Effector memory CD8-positive, alpha-beta T cell (primary cell): ENCODE results near the gene GNAL.
"Not testable (repeated sequence)": the region's sequence is repeated elsewhere in the genome, so short reads cannot be mapped to it uniquely, and the experiment has no call there.

Experiments used
- ATAC-seq: fragments of 150-1000 bp; cut with Tn5 transposase; replicated peaks from 2 replicates; pipeline ENCODE4 v1.10.0; 2021; ENCODE audit warnings: mild to moderate bottlenecking, moderate library complexity
- DNase-seq, 3 experiments: peaks; one replicate each; pipeline ENCODE4 v3.0.0; 2021
- H3K27ac Mint-ChIP-seq, 2 donors: one replicate each; pipeline ENCODE4 v1.8.0; 2022; ENCODE audit warnings: mild to moderate bottlenecking in 2 of 2, mixed read lengths in 2 of 2, moderate library complexity in 2 of 2
- H3K27me3 Mint-ChIP-seq, 2 donors: one replicate each; pipeline ENCODE4 v1.8.0; 2022; ENCODE audit warnings: mixed read lengths in 2 of 2
- H3K36me3 Mint-ChIP-seq: one replicate; pipeline ENCODE4 v1.8.0; 2022; ENCODE audit warnings: mild to moderate bottlenecking, moderate library complexity, mixed read lengths; ENCODE audit not compliant: insufficient read depth
- H3K4me1 Mint-ChIP-seq, 2 donors: one replicate each; pipeline ENCODE4 v1.8.0; 2022; ENCODE audit warnings: low read depth in 2 of 2, mixed read lengths in 2 of 2
- H3K4me3 Mint-ChIP-seq, 2 donors: one replicate each; pipeline ENCODE4 v1.8.0; 2022; ENCODE audit warnings: mild to moderate bottlenecking in 2 of 2, mixed read lengths in 2 of 2, moderate library complexity in 2 of 2
- H3K9me3 Mint-ChIP-seq, 2 donors: one replicate each; pipeline ENCODE4 v1.8.0; 2022; ENCODE audit warnings: mixed read lengths in 2 of 2

Gene GNAL

GRCh38 chr18:11674119-11674518, 14.9 kb upstream of the GNAL start:
- ATAC-seq (no peak), DNase-seq (no peak)
- Mint-ChIP-seq H3K4me1 (no peaks in the 10 kb centered on the region), H3K9me3 (no peaks in the 10 kb centered on the region), H3K4me3 (no peak overlapping the region), H3K36me3 (no peaks in the 10 kb centered on the region), H3K27me3 (peaks cover 31 to 73% of the 10 kb centered on the region in 2 donors), H3K27ac (no peak overlapping the region)

DNA sequence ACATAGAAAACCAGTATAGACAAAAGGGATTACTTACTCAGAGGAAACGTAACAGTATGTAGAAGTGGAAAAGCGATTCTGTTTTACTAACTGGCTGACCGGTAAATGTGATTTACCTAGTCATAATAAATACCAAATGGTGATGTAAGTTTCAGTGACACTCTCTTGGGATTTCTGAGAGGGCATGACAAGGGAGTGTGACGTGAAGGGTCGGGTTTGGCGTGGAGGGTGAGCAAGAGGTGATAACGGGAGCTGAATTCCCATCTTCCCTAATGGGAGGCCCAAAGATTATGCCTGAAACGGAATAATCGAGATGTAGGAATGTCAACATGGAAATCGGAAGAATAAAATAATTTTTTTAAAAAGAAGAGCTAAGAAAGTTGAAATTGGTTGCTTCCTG, 12.7 kb upstream of the GNAL start:
- no peaks in the 10 kb centered on the region for H3K4me1 Mint-ChIP-seq
- ATAC-seq = no peak
- H3K36me3 Mint-ChIP-seq = no peaks in the 10 kb centered on the region
- peaks cover 19 to 58% of the 10 kb centered on the region in 2 donors for H3K27me3 Mint-ChIP-seq
- no peak overlapping the region for H3K4me3 Mint-ChIP-seq
- no peak for DNase-seq
- H3K27ac Mint-ChIP-seq = no peak overlapping the region
- H3K9me3 Mint-ChIP-seq = no peaks in the 10 kb centered on the region

DNA sequence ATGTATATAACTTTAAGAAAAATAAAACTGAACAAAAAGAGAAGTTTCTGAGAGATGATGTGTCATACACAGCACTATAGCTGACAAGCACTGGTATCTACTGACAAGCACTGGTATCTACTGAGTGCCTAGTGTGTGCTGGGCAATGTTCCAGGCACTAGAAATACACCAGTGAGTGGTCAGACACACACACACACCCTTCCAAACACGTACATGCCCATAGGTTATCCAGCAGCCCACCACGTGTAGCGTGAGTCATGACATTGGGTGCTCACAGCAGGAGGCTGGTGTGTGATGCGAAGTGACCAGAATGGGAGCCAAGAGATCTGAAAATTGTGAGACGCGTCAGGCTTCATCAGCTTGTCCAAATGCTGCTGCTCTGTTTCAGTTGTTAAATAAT, 12.2 kb upstream of the GNAL start:
- Mint-ChIP-seq H3K4me3 (no peak overlapping the region), H3K36me3 (no peaks in the 10 kb centered on the region), H3K27me3 (peaks cover 19 to 55% of the 10 kb centered on the region in 2 donors), H3K4me1 (no peaks in the 10 kb centered on the region), H3K27ac (no peak overlapping the region), H3K9me3 (no peaks in the 10 kb centered on the region)
- ATAC-seq = no peak
- no peak for DNase-seq

GRCh38 chr18:11678211-11678610, 10.9 kb upstream of the GNAL start:
- Mint-ChIP-seq H3K36me3 (no peaks in the 10 kb centered on the region), H3K27ac (no peak overlapping the region), H3K9me3 (no peaks in the 10 kb centered on the region), H3K4me1 (no peaks in the 10 kb centered on the region), H3K27me3 (peaks cover 19 to 52% of the 10 kb centered on the region in 2 donors), H3K4me3 (no peak overlapping the region)
- ATAC-seq (no peak), DNase-seq (no peak)

DNA sequence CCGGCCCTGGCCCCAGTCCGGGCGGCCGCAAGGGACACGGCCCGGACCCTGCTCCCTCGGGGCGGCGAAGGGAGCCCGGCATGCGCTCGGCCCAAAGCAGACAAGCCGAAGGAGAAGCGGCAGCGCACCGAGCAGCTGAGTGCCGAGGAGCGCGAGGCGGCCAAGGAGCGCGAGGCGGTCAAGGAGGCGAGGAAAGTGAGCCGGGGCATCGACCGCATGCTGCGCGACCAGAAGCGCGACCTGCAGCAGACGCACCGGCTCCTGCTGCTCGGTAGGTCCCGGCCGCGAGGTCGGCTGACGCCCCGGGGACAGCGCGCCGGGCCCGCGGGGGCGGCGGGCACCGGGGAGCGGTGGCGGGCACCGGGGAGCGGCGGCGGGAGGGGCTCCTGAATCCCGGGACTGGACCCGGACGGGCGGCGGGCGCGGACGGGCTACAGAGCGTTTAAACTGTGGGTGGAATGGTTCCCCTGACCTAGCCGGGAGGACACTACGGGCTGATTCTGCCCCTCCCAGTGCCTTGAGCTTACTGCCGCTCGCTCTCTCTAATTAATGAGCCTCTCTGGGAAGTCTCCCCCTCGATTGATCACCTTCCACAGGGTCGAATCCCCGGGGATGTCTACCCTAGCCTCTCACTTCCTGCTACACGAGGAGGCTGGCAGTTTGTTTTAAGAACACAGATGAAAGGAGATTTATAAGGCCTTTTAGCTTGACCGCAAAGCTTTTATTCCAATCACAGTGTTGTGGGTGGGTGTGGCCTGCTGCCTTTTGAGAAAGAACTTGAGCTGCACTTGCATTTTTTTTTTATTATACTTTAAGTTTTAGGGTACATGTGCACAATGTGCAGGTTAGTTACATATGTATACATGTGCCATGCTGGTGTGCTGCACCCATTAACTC, 853 bp downstream of the GNAL start:
- DNase-seq (no peak), ATAC-seq (peak; percentile 5)
- peaks cover 50 to 57% of the 10 kb centered on the region in 2 donors for H3K27me3 Mint-ChIP-seq
- no peaks in the 10 kb centered on the region for H3K36me3 Mint-ChIP-seq
- H3K4me1 Mint-ChIP-seq = peaks cover 7 to 9% of the 10 kb centered on the region in 2 donors
- no peak overlapping the region for H3K27ac Mint-ChIP-seq
- peak overlapping the region; percentile 61 to 67 for H3K4me3 Mint-ChIP-seq
- no peaks in the 10 kb centered on the region for H3K9me3 Mint-ChIP-seq

GRCh38 chr18:11690660-11691059, 1.6 kb downstream of the GNAL start:
- not testable (repeated sequence) for DNase-seq, H3K4me3 Mint-ChIP-seq, H3K36me3 Mint-ChIP-seq, H3K27ac Mint-ChIP-seq, ATAC-seq, H3K9me3 Mint-ChIP-seq, H3K4me1 Mint-ChIP-seq
- peaks cover 55 to 59% of the 10 kb centered on the region in 2 donors for H3K27me3 Mint-ChIP-seq

DNA sequence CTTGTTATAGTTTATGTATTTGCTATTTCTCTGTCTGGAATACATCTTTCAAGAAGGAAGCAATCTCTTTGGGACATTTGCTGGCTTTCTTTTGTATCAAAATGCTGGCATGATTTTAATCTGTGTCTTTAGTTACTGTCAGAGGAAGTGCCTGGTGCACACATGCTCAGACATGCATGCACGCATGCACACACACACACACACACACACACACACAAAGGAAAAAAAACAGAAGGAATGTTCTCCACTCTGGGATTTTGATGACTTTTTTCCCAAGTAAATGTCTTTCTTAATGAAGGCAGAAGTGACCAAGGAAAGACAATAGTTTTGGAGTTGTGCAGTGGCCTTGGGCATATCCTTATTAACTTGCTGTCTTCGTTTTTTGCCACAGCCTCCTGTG, 6.7 kb downstream of the GNAL start:
- ATAC-seq = no peak
- Mint-ChIP-seq H3K9me3 (no peaks in the 10 kb centered on the region), H3K27ac (no peak overlapping the region), H3K4me3 (no peak overlapping the region), H3K27me3 (peaks cover 47 to 51% of the 10 kb centered on the region in 2 donors), H3K4me1 (no peaks in the 10 kb centered on the region), H3K36me3 (no peaks in the 10 kb centered on the region)
- no peak for DNase-seq

DNA sequence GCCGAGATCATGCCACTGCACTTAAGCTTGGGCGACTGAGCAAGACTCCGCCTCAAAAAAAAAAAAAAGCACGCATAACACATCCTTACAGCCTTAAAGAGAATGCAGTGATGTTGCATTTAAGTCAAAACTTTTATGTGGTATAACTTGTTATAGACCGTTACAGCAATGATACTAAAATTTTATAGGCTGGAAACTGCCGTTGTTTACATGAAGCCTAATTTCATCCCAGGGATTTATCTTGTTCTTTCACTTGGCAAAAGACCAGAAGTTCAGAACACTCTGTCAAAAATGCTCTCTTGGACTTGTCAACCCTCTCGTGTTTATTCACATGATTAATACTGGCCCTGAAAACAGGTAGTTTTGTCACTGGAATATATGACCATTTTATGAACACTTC, 7.4 kb downstream of the GNAL start:
- H3K36me3 Mint-ChIP-seq = no peaks in the 10 kb centered on the region
- H3K27me3 Mint-ChIP-seq = peaks cover 47 to 51% of the 10 kb centered on the region in 2 donors
- no peak for DNase-seq
- H3K9me3 Mint-ChIP-seq = no peaks in the 10 kb centered on the region
- no peak overlapping the region for H3K4me3 Mint-ChIP-seq
- no peak for ATAC-seq
- no peak overlapping the region for H3K27ac Mint-ChIP-seq
- H3K4me1 Mint-ChIP-seq = no peaks in the 10 kb centered on the region

GRCh38 chr18:11700876-11701275, 11.8 kb downstream of the GNAL start:
- DNase-seq (no peak), ATAC-seq (no peak)
- Mint-ChIP-seq H3K27ac (no peak overlapping the region), H3K27me3 (peaks cover 23 to 30% of the 10 kb centered on the region in 2 donors), H3K4me3 (no peak overlapping the region), H3K36me3 (no peaks in the 10 kb centered on the region), H3K9me3 (no peaks in the 10 kb centered on the region), H3K4me1 (no peaks in the 10 kb centered on the region)

DNA sequence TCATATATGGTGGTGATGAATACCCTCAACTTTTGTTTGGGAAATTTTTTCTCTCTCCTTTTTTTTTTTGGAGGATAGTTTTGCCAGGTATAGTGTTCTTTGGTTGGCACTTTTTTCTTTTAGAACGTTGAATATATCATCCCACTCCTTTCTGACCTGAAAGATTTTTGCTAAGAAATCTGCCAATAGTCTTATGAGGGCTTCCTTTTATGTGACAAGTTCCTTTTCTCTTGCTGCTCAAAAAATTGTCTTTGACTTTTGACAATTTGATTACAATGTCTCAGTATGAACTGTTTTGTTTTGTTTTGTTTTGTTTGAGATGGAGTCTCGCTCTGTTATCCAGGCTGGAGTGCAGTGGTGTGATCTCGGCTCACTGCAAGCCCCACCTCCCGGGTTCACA, 21.5 kb downstream of the GNAL start:
- DNase-seq (no peak), ATAC-seq (no peak)
- peaks cover 46 to 48% of the 10 kb centered on the region in 2 donors for H3K27me3 Mint-ChIP-seq
- H3K36me3 Mint-ChIP-seq = peaks cover 6% of the 10 kb centered on the region
- no peak overlapping the region for H3K27ac Mint-ChIP-seq
- H3K4me3 Mint-ChIP-seq = no peak overlapping the region
- H3K9me3 Mint-ChIP-seq = no peaks in the 10 kb centered on the region
- no peaks in the 10 kb centered on the region for H3K4me1 Mint-ChIP-seq

DNA sequence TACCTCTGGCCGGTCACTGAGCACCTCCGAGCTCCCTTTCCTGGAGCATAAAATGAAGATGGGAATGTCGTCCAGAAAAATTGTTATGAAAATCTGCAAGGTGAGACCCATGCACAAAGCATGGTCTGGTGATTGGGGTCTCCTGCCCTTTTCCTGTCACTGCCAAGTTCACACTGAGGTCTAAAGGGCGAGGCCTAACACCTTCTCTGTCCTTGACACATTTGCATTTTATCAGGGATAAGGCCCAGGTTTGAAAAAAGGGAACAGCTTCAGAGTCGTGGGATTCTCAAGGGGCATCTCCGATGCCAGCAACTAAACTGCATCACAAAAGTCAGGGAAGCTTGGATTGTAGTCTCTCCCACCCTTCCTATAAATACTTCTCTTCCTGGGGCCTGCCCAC, 24.7 kb downstream of the GNAL start:
- Mint-ChIP-seq H3K36me3 (peaks cover 6% of the 10 kb centered on the region), H3K9me3 (no peaks in the 10 kb centered on the region), H3K27ac (no peak overlapping the region), H3K27me3 (peaks cover 46 to 61% of the 10 kb centered on the region in 2 donors), H3K4me3 (no peak overlapping the region), H3K4me1 (no peaks in the 10 kb centered on the region)
- ATAC-seq (no peak), DNase-seq (no peak)

GRCh38 chr18:11714244-11714918, 25.3 kb downstream of the GNAL start:
- no peak for ATAC-seq
- H3K4me1 Mint-ChIP-seq = no peaks in the 10 kb centered on the region
- no peak overlapping the region for H3K4me3 Mint-ChIP-seq
- no peak for DNase-seq
- no peaks in the 10 kb centered on the region for H3K9me3 Mint-ChIP-seq
- H3K27ac Mint-ChIP-seq = no peak overlapping the region
- peaks cover 43 to 65% of the 10 kb centered on the region in 2 donors for H3K27me3 Mint-ChIP-seq
- H3K36me3 Mint-ChIP-seq = peaks cover 6% of the 10 kb centered on the region

GRCh38 chr18:11716767-11717315, 27.8 kb downstream of the GNAL start:
- H3K4me3 Mint-ChIP-seq, H3K27ac Mint-ChIP-seq, H3K9me3 Mint-ChIP-seq, H3K36me3 Mint-ChIP-seq, H3K4me1 Mint-ChIP-seq, ATAC-seq, DNase-seq: not testable (repeated sequence)
- peaks cover 28 to 60% of the 10 kb centered on the region in 2 donors for H3K27me3 Mint-ChIP-seq

- Mint-ChIP-seq H3K27ac (no peak overlapping the region), H3K4me3 (no peak overlapping the region), H3K4me1 (no peaks in the 10 kb centered on the region), H3K9me3 (no peaks in the 10 kb centered on the region), H3K27me3 (peaks cover 7 to 38% of the 10 kb centered on the region in 2 donors), H3K36me3 (peaks cover 6% of the 10 kb centered on the region)
- DNase-seq (no peak), ATAC-seq (no peak)
Measured at GRCh38 chr18:11719050-11719449, 30.0 kb downstream of the GNAL start.
